GM12891 (cell line): ENCODE measurements around the gene SMARCAD1.

Experiments
- POLR2A ChIP-seq: IDR thresholded peaks from 2 replicates; pipeline ENCODE4 v1.6.1; 2011; ENCODE audit warnings: low read depth, low read length, control low read depth
- POLR2AphosphoS5 ChIP-seq: IDR thresholded peaks from 2 replicates; pipeline ENCODE4 v1.6.1; 2011; ENCODE audit warnings: low read depth, low read length, control low read depth

- TF ChIP-seq POLR2AphosphoS5 (no peak), POLR2A (no peak)
These were observed 37.8 kb upstream of the SMARCAD1 start for GRCh38 chr4:94169803-94170372.
